Activated CD4-positive, alpha-beta T cell treated with anti-CD3 and anti-CD28 coated beads, Interleukin-2, amount 10 ng/mL, durations not matched to agents 7 days and 5 days (primary cell): ENCODE data around the gene VEPH1. TPM values are rescaled to one million over a fixed set of nuclear protein-coding genes. Genes with fewer than 3 reads are reported as not detected.
"Not testable (repeated sequence)": the region's sequence is repeated elsewhere in the genome, so short reads cannot be mapped to it uniquely, and the experiment has no call there.

ENCODE experiments used
- CTCF ChIA-PET: fragments of 350-600 bp; sonication (Branson Sonifier 250); formaldehyde crosslinking; loops from one replicate; lab custom pipeline; 2021; ENCODE audit warnings: antibody characterized with exemption; lab: Charles Lee
- POLR2A ChIA-PET: fragments of 350-600 bp; sonication (Branson Sonifier 250); formaldehyde crosslinking; loops from one replicate; lab custom pipeline; 2021; ENCODE audit warnings: antibody characterized with exemption; lab: Charles Lee
- DNase-seq: peaks from one replicate; pipeline ENCODE4 v3.0.0-alpha.2; 2020
- H3K27ac Mint-ChIP-seq: one replicate; pipeline ENCODE4 v1.8.0; 2021; ENCODE audit warnings: mild to moderate bottlenecking, moderate library complexity, mixed read lengths
- H3K27me3 Mint-ChIP-seq: one replicate; pipeline ENCODE4 v1.8.0; 2021; ENCODE audit warnings: mixed read lengths
- H3K36me3 Mint-ChIP-seq: one replicate; pipeline ENCODE4 v1.8.0; 2021; ENCODE audit warnings: low read depth, mixed read lengths
- H3K4me1 Mint-ChIP-seq: one replicate; pipeline ENCODE4 v1.8.0; 2021; ENCODE audit warnings: mixed read lengths
- H3K4me3 Mint-ChIP-seq: one replicate; pipeline ENCODE4 v1.8.0; 2021; ENCODE audit warnings: mild to moderate bottlenecking, moderate library complexity, mixed read lengths
- H3K9me3 Mint-ChIP-seq: one replicate; pipeline ENCODE4 v1.8.0; 2021; ENCODE audit warnings: mixed read lengths
- total RNA-seq, 2 experiments: library from RNA; stranded (reverse); gene quantifications; one replicate each; pipeline ENCODE4 v1.2.3, GENCODE V29; 2021

VEPH1 gene
- total RNA-seq, 2 experiments from 2014 or later: not detected

- ChIA-PET CTCF (no interaction called here), POLR2A (no interaction called here)
- DNase-seq: no peak
- H3K4me3 Mint-ChIP-seq: no peak overlapping the region
- H3K4me1 Mint-ChIP-seq: no peaks in the 10 kb centered on the region
- H3K27me3 Mint-ChIP-seq: peaks cover 1% of the 10 kb centered on the region
- H3K9me3 Mint-ChIP-seq: no peaks in the 10 kb centered on the region
- no peaks in the 10 kb centered on the region for H3K36me3 Mint-ChIP-seq
- no peak overlapping the region for H3K27ac Mint-ChIP-seq
Measured at GRCh38 chr3:157355276-157355675, 147.9 kb downstream of the VEPH1 start.

- peaks cover 6% of the 10 kb centered on the region for H3K27me3 Mint-ChIP-seq
- CTCF ChIA-PET: no interaction called here
- no peak for DNase-seq
- no peak overlapping the region for H3K27ac Mint-ChIP-seq
- no peaks in the 10 kb centered on the region for H3K4me1 Mint-ChIP-seq
- POLR2A ChIA-PET: no interaction called here
- H3K9me3 Mint-ChIP-seq: no peaks in the 10 kb centered on the region
- H3K36me3 Mint-ChIP-seq: no peaks in the 10 kb centered on the region
- H3K4me3 Mint-ChIP-seq: no peak overlapping the region
Measured at GRCh38 chr3:157354722-157355121, 148.5 kb downstream of the VEPH1 start.

- H3K9me3 Mint-ChIP-seq: no peaks in the 10 kb centered on the region
- no peaks in the 10 kb centered on the region for H3K4me1 Mint-ChIP-seq
- POLR2A ChIA-PET: no interaction called here
- H3K36me3 Mint-ChIP-seq: no peaks in the 10 kb centered on the region
- no peak for DNase-seq
- no peak overlapping the region for H3K4me3 Mint-ChIP-seq
- CTCF ChIA-PET: no interaction called here
- no peak overlapping the region for H3K27ac Mint-ChIP-seq
- H3K27me3 Mint-ChIP-seq: peaks cover 6% of the 10 kb centered on the region
Measured at GRCh38 chr3:157354254-157354653, 149.0 kb downstream of the VEPH1 start.

DNA sequence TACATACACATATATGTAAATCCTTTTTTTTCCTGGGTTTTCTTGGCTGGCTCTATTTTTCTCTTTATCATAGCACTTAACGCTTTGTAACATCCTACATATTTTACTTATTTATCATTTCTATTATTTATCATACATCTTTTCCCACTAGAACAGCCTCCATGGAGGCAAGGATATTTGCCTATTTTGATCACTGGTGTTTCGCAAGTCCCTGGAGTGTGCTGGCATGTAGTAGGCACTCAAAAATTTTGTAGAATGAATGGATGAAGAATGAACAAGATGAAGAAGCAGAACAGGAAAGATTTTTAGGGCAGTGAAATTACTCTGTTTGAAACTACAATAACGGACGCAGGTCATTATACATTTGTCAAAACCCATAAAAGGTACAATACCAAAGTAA is 149.6 kb downstream of the VEPH1 start:
- POLR2A ChIA-PET: no interaction called here
- no peaks in the 10 kb centered on the region for H3K36me3 Mint-ChIP-seq
- no peak overlapping the region for H3K4me3 Mint-ChIP-seq
- H3K4me1 Mint-ChIP-seq: no peaks in the 10 kb centered on the region
- DNase-seq: no peak
- no peaks in the 10 kb centered on the region for H3K9me3 Mint-ChIP-seq
- no peak overlapping the region for H3K27ac Mint-ChIP-seq
- peaks cover 6% of the 10 kb centered on the region for H3K27me3 Mint-ChIP-seq
- CTCF ChIA-PET: no interaction called here

DNA sequence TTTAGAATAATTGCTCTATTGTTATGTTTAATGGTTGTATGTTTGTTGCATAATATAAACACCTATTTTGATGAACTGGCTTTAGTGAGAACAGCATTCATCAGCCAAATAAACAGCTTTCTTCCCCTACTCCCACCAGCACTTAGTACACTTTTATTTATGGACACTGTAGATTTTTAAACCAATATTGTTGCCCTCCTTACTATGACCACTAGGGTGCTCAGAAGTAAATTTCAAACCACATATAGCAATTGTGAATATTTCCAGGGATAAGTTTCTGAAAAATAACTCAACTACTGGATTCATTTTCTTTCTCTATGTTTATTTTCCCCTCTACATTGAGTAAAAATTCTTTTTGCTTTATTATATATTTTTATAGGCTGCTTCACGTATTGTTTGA is 151.2 kb downstream of the VEPH1 start:
- H3K4me1 Mint-ChIP-seq: no peaks in the 10 kb centered on the region
- no peak overlapping the region for H3K27ac Mint-ChIP-seq
- peaks cover 2% of the 10 kb centered on the region for H3K9me3 Mint-ChIP-seq
- POLR2A ChIA-PET: no interaction called here
- peaks cover 6% of the 10 kb centered on the region for H3K27me3 Mint-ChIP-seq
- DNase-seq: no peak
- no peak overlapping the region for H3K4me3 Mint-ChIP-seq
- H3K36me3 Mint-ChIP-seq: no peaks in the 10 kb centered on the region
- CTCF ChIA-PET: no interaction called here

DNA sequence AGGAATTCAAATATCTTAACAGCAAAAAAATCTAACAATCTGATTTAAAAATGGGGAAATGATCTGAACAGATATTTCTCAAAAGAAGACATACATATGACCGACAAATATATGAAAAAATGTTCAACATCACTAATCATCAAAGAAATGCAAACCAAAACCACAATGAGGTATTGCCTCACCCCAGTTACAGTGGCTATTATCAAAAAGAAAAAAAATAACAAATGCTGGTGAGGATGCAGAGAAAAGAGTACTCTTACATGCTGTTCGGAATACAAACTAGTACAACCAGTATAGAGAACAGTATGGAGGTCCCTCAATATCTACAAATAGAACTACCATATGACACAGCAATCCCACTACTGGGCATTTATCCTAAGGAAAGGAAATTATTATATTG is 152.6 kb downstream of the VEPH1 start:
- DNase-seq, POLR2A ChIA-PET, CTCF ChIA-PET, H3K9me3 Mint-ChIP-seq, H3K4me1 Mint-ChIP-seq, H3K36me3 Mint-ChIP-seq, H3K4me3 Mint-ChIP-seq, H3K27me3 Mint-ChIP-seq, H3K27ac Mint-ChIP-seq: not testable (repeated sequence)

GRCh38 chr3:157348304-157349075 is 154.7 kb downstream of the VEPH1 start:
- H3K4me1 Mint-ChIP-seq, CTCF ChIA-PET, H3K27me3 Mint-ChIP-seq, DNase-seq, H3K36me3 Mint-ChIP-seq, H3K4me3 Mint-ChIP-seq, POLR2A ChIA-PET, H3K27ac Mint-ChIP-seq, H3K9me3 Mint-ChIP-seq: not testable (repeated sequence)

DNA sequence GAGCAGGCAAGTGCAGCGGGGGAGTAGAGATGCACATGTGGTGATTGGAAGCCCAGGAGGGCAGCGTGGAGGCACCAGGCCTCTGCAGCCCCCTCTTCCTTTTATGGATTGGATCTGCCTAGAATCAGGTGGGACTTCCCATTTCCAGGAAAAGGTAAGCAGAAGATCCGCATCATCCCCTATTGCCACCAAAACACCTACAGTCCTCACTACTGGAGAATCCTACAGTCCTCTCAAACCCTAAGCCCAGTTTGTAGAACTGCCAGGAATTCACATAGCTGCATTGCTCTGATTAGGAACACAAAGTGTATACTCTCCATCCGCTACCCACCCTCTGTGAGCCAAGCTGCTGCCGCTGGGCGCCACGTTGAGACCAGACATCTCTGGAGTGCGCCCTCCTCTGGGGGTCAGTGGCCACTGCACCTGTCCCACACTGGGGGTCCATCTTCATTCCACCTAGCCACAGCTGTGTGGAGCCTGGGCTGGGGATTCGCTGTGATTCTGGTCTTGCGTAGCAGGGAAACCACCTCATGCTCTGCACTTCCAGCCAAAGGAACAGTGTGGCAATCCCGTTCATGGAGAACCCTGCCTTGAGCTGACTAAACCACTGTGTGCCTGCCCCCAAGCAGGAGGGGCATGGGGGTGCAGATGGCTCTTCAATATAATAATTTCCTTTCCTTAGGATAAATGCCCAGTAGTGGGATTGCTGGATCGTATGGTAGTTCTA is 155.5 kb downstream of the VEPH1 start:
- no peak overlapping the region for H3K27ac Mint-ChIP-seq
- no peak overlapping the region for H3K4me3 Mint-ChIP-seq

DNA sequence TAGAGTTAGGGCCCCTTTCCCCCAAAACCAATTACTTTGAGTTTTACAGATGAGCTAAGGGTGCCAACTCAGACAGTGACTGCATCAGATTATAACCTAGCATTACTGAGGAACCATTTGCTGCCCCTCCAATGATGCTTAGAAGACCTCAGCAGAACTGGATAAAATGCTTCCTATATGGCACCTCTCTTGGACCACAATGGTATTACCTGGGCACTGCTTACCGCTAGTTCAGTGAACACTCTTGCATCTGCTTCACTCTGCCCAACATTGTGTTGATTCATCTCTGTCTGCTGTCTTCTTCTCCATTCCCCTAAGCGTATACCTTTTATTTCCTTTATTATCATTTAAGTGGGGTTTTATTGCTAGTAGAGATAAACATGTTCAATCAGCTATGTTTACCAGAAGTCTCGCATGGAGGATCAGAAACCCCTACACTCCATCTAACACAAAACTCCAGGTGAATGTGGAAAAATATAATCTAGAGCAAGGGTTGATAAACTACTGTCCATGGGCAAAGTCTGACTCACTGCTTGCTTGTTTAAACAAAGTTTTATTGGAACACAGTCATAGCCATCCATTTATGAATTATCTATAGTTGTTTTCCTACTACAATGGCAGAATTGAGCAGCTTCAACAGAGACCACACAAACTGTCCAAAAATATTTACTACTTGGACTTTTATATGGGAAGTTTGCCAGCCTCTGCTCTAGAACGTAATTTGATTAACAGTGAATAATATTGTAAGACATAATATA is 166.8 kb downstream of the VEPH1 start:
- no peaks in the 10 kb centered on the region for H3K27me3 Mint-ChIP-seq
- H3K9me3 Mint-ChIP-seq: no peaks in the 10 kb centered on the region
- ChIA-PET POLR2A (no interaction called here), CTCF (no interaction called here)
- H3K36me3 Mint-ChIP-seq: no peaks in the 10 kb centered on the region
- no peaks in the 10 kb centered on the region for H3K4me1 Mint-ChIP-seq
- DNase-seq: no peak
- H3K27ac Mint-ChIP-seq: no peak overlapping the region
- no peak overlapping the region for H3K4me3 Mint-ChIP-seq

More for the DNA sequence above, 155.5 kb downstream of the VEPH1 start:
- Mint-ChIP-seq H3K4me1 (no peaks in the 10 kb centered on the region), H3K27me3 (peaks cover 6% of the 10 kb centered on the region), H3K9me3 (peaks cover 5% of the 10 kb centered on the region), H3K36me3 (no peaks in the 10 kb centered on the region)
- POLR2A ChIA-PET: no interaction called here
- CTCF ChIA-PET: no interaction called here
- no peak for DNase-seq

DNA sequence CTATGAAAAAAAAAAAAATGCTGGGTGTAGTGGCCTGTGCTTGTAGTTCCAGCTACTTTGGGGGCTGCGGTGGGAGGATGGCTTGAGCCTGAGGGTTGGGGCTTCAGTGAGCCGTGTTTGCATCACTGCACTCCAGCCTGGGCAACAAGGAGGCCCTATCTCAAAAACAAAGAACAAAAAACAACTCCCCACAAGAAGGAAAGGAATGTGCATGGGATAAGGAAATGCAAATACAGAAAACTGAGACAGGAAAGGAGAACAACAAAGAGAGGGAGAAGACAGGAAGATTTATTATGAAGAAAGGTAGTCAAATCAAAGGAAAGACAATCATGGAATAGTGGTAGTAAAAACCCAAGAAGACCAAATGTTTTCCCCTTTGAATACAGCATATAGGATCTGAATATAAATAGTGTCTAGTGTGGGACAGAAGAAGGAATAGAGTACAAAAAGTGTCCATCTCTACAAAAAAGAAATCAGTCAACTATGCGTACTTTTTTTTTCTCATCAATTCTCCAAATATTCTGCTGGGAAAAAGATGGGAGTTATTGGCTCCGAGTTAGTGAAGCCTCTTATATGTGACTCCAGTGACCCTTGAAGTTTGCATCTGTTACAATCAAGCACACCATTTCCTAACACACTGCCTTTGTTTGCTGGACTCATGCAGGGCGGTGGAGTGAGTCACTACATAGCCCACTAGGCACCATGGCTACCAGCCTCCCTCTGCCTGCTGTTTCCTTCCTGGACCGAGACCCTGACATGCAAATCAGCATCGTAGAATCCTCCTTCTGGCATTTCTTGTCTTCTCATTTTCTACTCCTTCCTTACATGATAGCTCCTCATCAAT is 167.8 kb downstream of the VEPH1 start:
- POLR2A ChIA-PET: no interaction called here
- Mint-ChIP-seq H3K9me3 (no peaks in the 10 kb centered on the region), H3K4me3 (no peak overlapping the region), H3K4me1 (no peaks in the 10 kb centered on the region), H3K36me3 (no peaks in the 10 kb centered on the region), H3K27ac (no peak overlapping the region), H3K27me3 (no peaks in the 10 kb centered on the region)
- no peak for DNase-seq
- CTCF ChIA-PET: no interaction called here

- POLR2A ChIA-PET: no interaction called here
- no peak overlapping the region for H3K27ac Mint-ChIP-seq
Measured at GRCh38 chr3:157333551-157333991, 169.6 kb downstream of the VEPH1 start.

GRCh38 chr3:157330206-157330605 is 173.0 kb downstream of the VEPH1 start:
- POLR2A ChIA-PET: no interaction called here

More at GRCh38 chr3:157333551-157333991, 169.6 kb downstream of the VEPH1 start:
- no peak for DNase-seq
- Mint-ChIP-seq H3K36me3 (no peaks in the 10 kb centered on the region), H3K4me3 (no peak overlapping the region), H3K9me3 (no peaks in the 10 kb centered on the region), H3K27me3 (no peaks in the 10 kb centered on the region), H3K4me1 (no peaks in the 10 kb centered on the region)
- CTCF ChIA-PET: no interaction called here

More at GRCh38 chr3:157330206-157330605, 173.0 kb downstream of the VEPH1 start:
- no peaks in the 10 kb centered on the region for H3K27me3 Mint-ChIP-seq
- no peak overlapping the region for H3K4me3 Mint-ChIP-seq
- H3K27ac Mint-ChIP-seq: no peak overlapping the region
- DNase-seq: no peak
- H3K9me3 Mint-ChIP-seq: no peaks in the 10 kb centered on the region
- no peaks in the 10 kb centered on the region for H3K36me3 Mint-ChIP-seq
- CTCF ChIA-PET: no interaction called here
- H3K4me1 Mint-ChIP-seq: no peaks in the 10 kb centered on the region
